Glutamatergic neuron (in vitro differentiated cells): ENCODE results near the gene KNDC1. TPM values are rescaled to one million over a fixed set of nuclear protein-coding genes. Genes with fewer than 3 reads are reported as not detected.

Source experiments
- DNase-seq: peaks from one replicate; pipeline ENCODE4 v3.0.0; 2022
- H3K27ac Mint-ChIP-seq: one replicate; pipeline ENCODE4 v1.8.0; 2020; ENCODE audit warnings: mild to moderate bottlenecking, mixed read lengths, inconsistent platforms; ENCODE audit not compliant: unreplicated experiment
- H3K27me3 Mint-ChIP-seq: one replicate; pipeline ENCODE4 v1.8.0; 2020; ENCODE audit warnings: mild to moderate bottlenecking, moderate library complexity, mixed read lengths, inconsistent platforms; ENCODE audit not compliant: unreplicated experiment
- H3K36me3 Mint-ChIP-seq: one replicate; pipeline ENCODE4 v1.8.0; 2020; ENCODE audit warnings: mild to moderate bottlenecking, mixed read lengths, inconsistent platforms; ENCODE audit not compliant: unreplicated experiment
- H3K4me1 Mint-ChIP-seq: one replicate; pipeline ENCODE4 v1.8.0; 2020; ENCODE audit warnings: mild to moderate bottlenecking, low read depth, mixed read lengths, inconsistent platforms; ENCODE audit not compliant: unreplicated experiment
- H3K4me3 Mint-ChIP-seq: one replicate; pipeline ENCODE4 v1.8.0; 2020; ENCODE audit warnings: mild to moderate bottlenecking, mixed read lengths, inconsistent platforms; ENCODE audit not compliant: unreplicated experiment
- H3K9me3 Mint-ChIP-seq: one replicate; pipeline ENCODE4 v1.8.0; 2020; ENCODE audit warnings: mild to moderate bottlenecking, moderate library complexity, mixed read lengths, inconsistent platforms; ENCODE audit not compliant: unreplicated experiment
- CTCF ChIP-seq: fragments of 200-600 bp; sonication (generic); IDR thresholded peaks from one replicate; pipeline ENCODE4 v1.5.0; 2021; ENCODE audit not compliant: partially characterized antibody, unreplicated experiment
- total RNA-seq: library from RNA; stranded (reverse); fragmentation: NEBNext Ultra II Directional; extraction: Animal tissue kit (Norgen Biotek cat#: 25700); gene quantifications from one replicate; pipeline ENCODE4 v1.2.1, GENCODE V29; 2021; ENCODE audit not compliant: unreplicated experiment

Gene KNDC1
- total RNA-seq, 1 donor from 2014 or later, result 7.4 TPM

- Mint-ChIP-seq H3K27me3 (peaks cover 3% of the 10 kb centered on the region), H3K27ac (no peak overlapping the region), H3K36me3 (peaks cover 13% of the 10 kb centered on the region), H3K9me3 (peaks cover 16% of the 10 kb centered on the region), H3K4me3 (no peak overlapping the region), H3K4me1 (peaks cover 5% of the 10 kb centered on the region)
- no peak for TF ChIP-seq CTCF
- no peak for DNase-seq
Observed at GRCh38 chr10:133189726-133190125, 29.7 kb downstream of the KNDC1 start.

- no peak for TF ChIP-seq CTCF
- Mint-ChIP-seq H3K27me3 (peaks cover 3% of the 10 kb centered on the region), H3K4me1 (peaks cover 5% of the 10 kb centered on the region), H3K27ac (no peak overlapping the region), H3K9me3 (peaks cover 16% of the 10 kb centered on the region), H3K4me3 (no peak overlapping the region), H3K36me3 (peaks cover 15% of the 10 kb centered on the region)
- DNase-seq, result no peak
Observed at GRCh38 chr10:133190225-133190624, 30.2 kb downstream of the KNDC1 start.

- Mint-ChIP-seq H3K27ac (no peak overlapping the region), H3K9me3 (peaks cover 16% of the 10 kb centered on the region), H3K4me1 (peaks cover 3% of the 10 kb centered on the region), H3K27me3 (peaks cover 3% of the 10 kb centered on the region), H3K36me3 (peaks cover 15% of the 10 kb centered on the region), H3K4me3 (no peak overlapping the region)
- no peak for DNase-seq
- TF ChIP-seq CTCF, result no peak
Observed at GRCh38 chr10:133191651-133192050, 31.6 kb downstream of the KNDC1 start.

GRCh38 chr10:133194151-133194550 lies 34.1 kb downstream of the KNDC1 start:
- Mint-ChIP-seq H3K9me3 (peaks cover 16% of the 10 kb centered on the region), H3K36me3 (peaks cover 15% of the 10 kb centered on the region), H3K4me1 (no peaks in the 10 kb centered on the region), H3K27me3 (peaks cover 3% of the 10 kb centered on the region), H3K4me3 (no peak overlapping the region), H3K27ac (no peak overlapping the region)
- DNase-seq, result no peak
- TF ChIP-seq CTCF, result no peak

- Mint-ChIP-seq H3K27ac (no peak overlapping the region), H3K9me3 (peaks cover 16% of the 10 kb centered on the region), H3K36me3 (peaks cover 15% of the 10 kb centered on the region), H3K4me3 (no peak overlapping the region), H3K27me3 (peaks cover 1% of the 10 kb centered on the region), H3K4me1 (no peaks in the 10 kb centered on the region)
- TF ChIP-seq CTCF, result no peak
- DNase-seq, result peak; percentile 11
Observed at GRCh38 chr10:133195096-133195495, 35.1 kb downstream of the KNDC1 start.
